ENCODE results near the gene RAB11FIP3.

RAB11FIP3 gene

GRCh38 chr16:496097-496886 is 70.8 kb downstream of the RAB11FIP3 start:
- 0 out of 2 replicates have a peak, but pooled peaks cover 4% of the 10 kb centered on the region for H3K36me3 ChIP-seq (ENCODE audit: control insufficient read depth, low read length)
- H3K4me2 ChIP-seq (ENCODE audit: low read length): no peak overlapping the region
- no peaks in the 10 kb centered on the region for H3K9me3 ChIP-seq (ENCODE audit: control insufficient read depth, insufficient read depth, low read length)
- no peaks in the 10 kb centered on the region for H3K79me2 ChIP-seq (ENCODE audit: control insufficient read depth, low read length)
- H4K20me1 ChIP-seq (ENCODE audit: control insufficient read depth, insufficient read depth, low read depth, low read length): no peaks in the 10 kb centered on the region
- no peaks in the 10 kb centered on the region for H3K4me1 ChIP-seq (ENCODE audit: control insufficient read depth, low read length)
- no peak overlapping the region for H3K4me3 ChIP-seq (ENCODE audit: low read length)
- no peaks in the 10 kb centered on the region for H3F3A ChIP-seq (ENCODE audit: control insufficient read depth, insufficient read depth)
- TF ChIP-seq EZH2phosphoT487 (IDR thresholded peaks at IDR 0.05; ENCODE audit: borderline replicate concordance, low read length) (no peak), CTCF (IDR thresholded peaks at IDR 0.05; ENCODE audit: low read depth, low read length, poor library complexity, severe bottlenecking) (no peak)
- no peaks in the 10 kb centered on the region for H3K27me3 ChIP-seq (ENCODE audit: control insufficient read depth, low read length)
- H3K9me2 ChIP-seq (replicated peaks; ENCODE audit: control insufficient read depth, low read length): no peaks in the 10 kb centered on the region
- no peak overlapping the region for H3K27ac ChIP-seq (ENCODE audit: low read depth, low read length)

GRCh38 chr16:497258-497657 is 71.8 kb downstream of the RAB11FIP3 start:
- TF ChIP-seq EZH2phosphoT487 (IDR thresholded peaks at IDR 0.05; ENCODE audit: borderline replicate concordance, low read length) (no peak), CTCF (IDR thresholded peaks at IDR 0.05; ENCODE audit: low read depth, low read length, poor library complexity, severe bottlenecking) (no peak)
- Histone ChIP-seq H3K36me3 (ENCODE audit: control insufficient read depth, low read length) (no peaks in the 10 kb centered on the region), H3K4me1 (ENCODE audit: control insufficient read depth, low read length) (no peaks in the 10 kb centered on the region), H3F3A (ENCODE audit: control insufficient read depth, insufficient read depth) (no peaks in the 10 kb centered on the region), H3K27ac (ENCODE audit: low read depth, low read length) (no peak overlapping the region), H3K27me3 (ENCODE audit: control insufficient read depth, low read length) (no peaks in the 10 kb centered on the region), H4K20me1 (ENCODE audit: control insufficient read depth, insufficient read depth, low read depth, low read length) (no peaks in the 10 kb centered on the region), H3K4me3 (ENCODE audit: low read length) (no peak overlapping the region), H3K4me2 (ENCODE audit: low read length) (no peak overlapping the region), H3K9me2 (replicated peaks; ENCODE audit: control insufficient read depth, low read length) (no peaks in the 10 kb centered on the region), H3K9me3 (ENCODE audit: control insufficient read depth, insufficient read depth, low read length) (no peaks in the 10 kb centered on the region), H3K79me2 (ENCODE audit: control insufficient read depth, low read length) (no peaks in the 10 kb centered on the region)

GRCh38 chr16:499924-500323 is 74.5 kb downstream of the RAB11FIP3 start:
- Histone ChIP-seq H3K79me2 (ENCODE audit: control insufficient read depth, low read length) (no peaks in the 10 kb centered on the region), H3K36me3 (ENCODE audit: control insufficient read depth, low read length) (no peaks in the 10 kb centered on the region), H3K4me3 (ENCODE audit: low read length) (no peak overlapping the region), H4K20me1 (ENCODE audit: control insufficient read depth, insufficient read depth, low read depth, low read length) (no peaks in the 10 kb centered on the region), H3K27me3 (ENCODE audit: control insufficient read depth, low read length) (no peaks in the 10 kb centered on the region), H3K4me2 (ENCODE audit: low read length) (no peak overlapping the region), H3K9me3 (ENCODE audit: control insufficient read depth, insufficient read depth, low read length) (no peaks in the 10 kb centered on the region), H3K9me2 (replicated peaks; ENCODE audit: control insufficient read depth, low read length) (no peaks in the 10 kb centered on the region), H3F3A (ENCODE audit: control insufficient read depth, insufficient read depth) (no peaks in the 10 kb centered on the region), H3K4me1 (ENCODE audit: control insufficient read depth, low read length) (no peaks in the 10 kb centered on the region), H3K27ac (ENCODE audit: low read depth, low read length) (no peak overlapping the region)
- TF ChIP-seq CTCF (IDR thresholded peaks at IDR 0.05; ENCODE audit: low read depth, low read length, poor library complexity, severe bottlenecking) (no peak), EZH2phosphoT487 (IDR thresholded peaks at IDR 0.05; ENCODE audit: borderline replicate concordance, low read length) (no peak)
